Mesendoderm (in vitro differentiated cells): ENCODE results near the gene LGALS3BP.
A peak's percentile ranks its signal among the peaks of the same experiment; 100 is the strongest.

Source experiments
- DNase-seq: peaks from one replicate; pipeline ENCODE4 v3.0.0; 2013
- H2AK5ac ChIP-seq: 2 replicates; pipeline ENCODE4 v1.6.1; 2013; ENCODE audit warnings: low read length, inconsistent platforms
- H2BK120ac ChIP-seq: 2 replicates; pipeline ENCODE4 v1.6.1; 2013; ENCODE audit warnings: low read depth, mild to moderate bottlenecking, low read length, moderate library complexity, mixed read lengths
- H2BK15ac ChIP-seq: replicated peaks from 2 replicates; pipeline ENCODE4 v1.6.1; 2013; ENCODE audit warnings: low read depth, mild to moderate bottlenecking, moderate library complexity
- H2BK5ac ChIP-seq: 2 replicates; pipeline ENCODE4 v1.6.1; 2013; ENCODE audit warnings: low read length, inconsistent platforms
- H3K18ac ChIP-seq: 2 replicates; pipeline ENCODE4 v1.6.1; 2013; ENCODE audit warnings: mild to moderate bottlenecking, low read length, mixed read lengths
- H3K23ac ChIP-seq: one replicate; pipeline ENCODE4 v1.6.1; 2013; ENCODE audit warnings: low read length
- H3K27ac ChIP-seq: 2 replicates; pipeline ENCODE4 v1.5.1; 2013; ENCODE audit warnings: low read depth, mild to moderate bottlenecking, inconsistent platforms, low read length, moderate library complexity
- H3K27me3 ChIP-seq: 2 replicates; pipeline ENCODE4 v1.6.1; 2013; ENCODE audit warnings: low read length, control low read depth, mild to moderate bottlenecking, inconsistent platforms; ENCODE audit not compliant: insufficient read depth, poor library complexity
- H3K36me3 ChIP-seq: 2 replicates; pipeline ENCODE4 v1.6.1; 2013; ENCODE audit warnings: low read length, inconsistent platforms; ENCODE audit not compliant: control insufficient read depth, insufficient read depth
- H3K4ac ChIP-seq: one replicate; pipeline ENCODE4 v1.6.1; 2013; ENCODE audit warnings: low read depth, mild to moderate bottlenecking, low read length, moderate library complexity
- H3K4me1 ChIP-seq: 2 replicates; pipeline ENCODE4 v1.6.1; 2013; ENCODE audit warnings: low read depth, low read length, inconsistent platforms; ENCODE audit not compliant: control insufficient read depth
- H3K4me2 ChIP-seq: 2 replicates; pipeline ENCODE4 v1.6.1; 2013; ENCODE audit warnings: low read length
- H3K4me3 ChIP-seq: 2 replicates; pipeline ENCODE4 v1.5.1; 2013; ENCODE audit warnings: mild to moderate bottlenecking, low read length
- H3K56ac ChIP-seq: one replicate; pipeline ENCODE4 v1.6.1; 2013; ENCODE audit warnings: low read length
- H3K79me1 ChIP-seq: 2 replicates; pipeline ENCODE4 v1.6.1; 2013; ENCODE audit warnings: low read length, inconsistent platforms
- H3K79me2 ChIP-seq: 2 replicates; pipeline ENCODE4 v1.6.1; 2013; ENCODE audit warnings: mild to moderate bottlenecking, low read length; ENCODE audit not compliant: control insufficient read depth, insufficient read depth
- H3K9ac ChIP-seq: 2 replicates; pipeline ENCODE4 v1.6.1; 2013; ENCODE audit warnings: low read length, inconsistent platforms
- H4K5ac ChIP-seq: one replicate; pipeline ENCODE4 v1.6.1; 2013; ENCODE audit warnings: low read length
- H4K8ac ChIP-seq: one replicate; pipeline ENCODE4 v1.6.1; 2013; ENCODE audit warnings: low read depth, mild to moderate bottlenecking, control low read depth, low read length, moderate library complexity
- WGBS: extraction: QIAGEN DNeasy Blood & Tissue Kit; methylation state at CpG from one replicate; pipeline ENCODE4 v1.1.7; 2013; ENCODE audit warnings: low lambda C conversion rate, missing lambda C conversion rate; ENCODE audit not compliant: insufficient coverage; ENCODE audit errors: extremely low coverage; 5-methylcytosine and 5-hydroxymethylcytosine counted together

Gene LGALS3BP

DNA sequence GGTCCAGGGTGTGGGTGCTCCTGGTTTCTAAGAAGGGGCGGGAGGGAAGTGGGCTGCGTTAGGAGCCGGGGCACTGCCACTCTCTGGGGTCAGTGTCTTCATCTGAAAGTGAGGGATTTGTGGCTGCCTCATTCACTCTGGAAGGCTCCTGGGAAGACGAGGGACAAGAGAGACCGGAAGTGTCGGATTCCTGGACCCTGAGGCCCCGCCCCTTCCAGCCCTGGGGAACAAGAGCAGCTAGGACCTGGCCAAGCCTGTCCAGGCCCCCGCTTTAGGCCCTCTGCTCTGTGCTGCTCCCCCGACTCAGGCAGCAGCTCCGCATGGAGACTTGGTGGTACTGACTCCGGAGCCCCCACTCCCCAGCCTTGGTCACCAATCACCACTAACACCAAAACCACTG lies 6.5 kb downstream of the LGALS3BP start:
- Histone ChIP-seq H2AK5ac (no peak overlapping the region), H2BK120ac (no peak overlapping the region), H2BK15ac (no peak overlapping the region), H3K36me3 (no peaks in the 10 kb centered on the region), H4K5ac (no peak overlapping the region), H3K4me2 (no peak overlapping the region), H3K18ac (no peak overlapping the region), H3K79me1 (no peaks in the 10 kb centered on the region), H3K27ac (no peak overlapping the region), H3K23ac (no peak overlapping the region), H3K4me1 (no peaks in the 10 kb centered on the region), H3K56ac (peak overlapping the region; percentile 61), H3K79me2 (no peaks in the 10 kb centered on the region), H4K8ac (no peak overlapping the region), H3K4me3 (no peak overlapping the region), H2BK5ac (no peak overlapping the region), H3K4ac (no peak overlapping the region), H3K27me3 (no peaks in the 10 kb centered on the region), H3K9ac (no peak overlapping the region)
- DNase-seq = peak; percentile 65
- no CpG with 5 or more reads among the region's 11 CpGs for WGBS

GRCh38 chr17:78972507-78973105 lies 7.1 kb downstream of the LGALS3BP start:
- H3K56ac ChIP-seq = peak overlapping the region; percentile 46
- no peaks in the 10 kb centered on the region for H3K79me2 ChIP-seq
- no peak overlapping the region for H2BK15ac ChIP-seq
- no peak overlapping the region for H3K23ac ChIP-seq
- no peak overlapping the region for H3K27ac ChIP-seq
- H3K4ac ChIP-seq = no peak overlapping the region
- H2AK5ac ChIP-seq = no peak overlapping the region
- H4K5ac ChIP-seq = no peak overlapping the region
- no peaks in the 10 kb centered on the region for H3K36me3 ChIP-seq
- no peak overlapping the region for H4K8ac ChIP-seq
- H3K4me2 ChIP-seq = no peak overlapping the region
- H3K18ac ChIP-seq = no peak overlapping the region
- H3K9ac ChIP-seq = no peak overlapping the region
- no CpG with 5 or more reads among the region's 15 CpGs for WGBS
- H2BK5ac ChIP-seq = no peak overlapping the region
- H3K4me3 ChIP-seq = no peak overlapping the region
- no peaks in the 10 kb centered on the region for H3K4me1 ChIP-seq
- H3K27me3 ChIP-seq = no peaks in the 10 kb centered on the region
- no peak overlapping the region for H2BK120ac ChIP-seq
- H3K79me1 ChIP-seq = no peaks in the 10 kb centered on the region
- DNase-seq = no peak

- Histone ChIP-seq H2BK5ac (no peak overlapping the region), H3K79me1 (no peaks in the 10 kb centered on the region), H3K27ac (no peak overlapping the region), H2BK120ac (no peak overlapping the region), H3K9ac (no peak overlapping the region), H4K5ac (no peak overlapping the region), H3K18ac (no peak overlapping the region), H3K23ac (peak overlapping the region; percentile 59), H3K56ac (peak overlapping the region; percentile 53), H3K4me1 (no peaks in the 10 kb centered on the region), H2BK15ac (no peak overlapping the region), H3K4me2 (no peak overlapping the region), H4K8ac (no peak overlapping the region), H3K27me3 (no peaks in the 10 kb centered on the region), H3K4ac (no peak overlapping the region), H3K79me2 (no peaks in the 10 kb centered on the region), H3K36me3 (no peaks in the 10 kb centered on the region), H3K4me3 (no peak overlapping the region), H2AK5ac (no peak overlapping the region)
- DNase-seq = no peak
- no CpG with 5 or more reads among the region's 22 CpGs for WGBS
These were observed 7.8 kb downstream of the LGALS3BP start for GRCh38 chr17:78971756-78972506.

GRCh38 chr17:78970834-78971755 lies 8.6 kb downstream of the LGALS3BP start:
- DNase-seq = peak; percentile 85
- no CpG with 5 or more reads among the region's 33 CpGs for WGBS

GRCh38 chr17:78969865-78970264 lies 9.9 kb downstream of the LGALS3BP start:
- Histone ChIP-seq H2BK15ac (no peak overlapping the region), H3K4ac (no peak overlapping the region), H2BK120ac (no peak overlapping the region), H3K4me3 (no peak overlapping the region), H3K18ac (no peak overlapping the region), H3K79me2 (no peaks in the 10 kb centered on the region), H3K56ac (no peak overlapping the region), H3K27me3 (no peaks in the 10 kb centered on the region), H3K27ac (no peak overlapping the region), H3K4me2 (no peak overlapping the region), H3K23ac (no peak overlapping the region), H3K36me3 (no peaks in the 10 kb centered on the region), H3K9ac (no peak overlapping the region), H4K5ac (no peak overlapping the region), H3K79me1 (no peaks in the 10 kb centered on the region), H3K4me1 (no peaks in the 10 kb centered on the region), H4K8ac (no peak overlapping the region), H2AK5ac (no peak overlapping the region), H2BK5ac (no peak overlapping the region)
- no CpG with 5 or more reads among the region's 9 CpGs for WGBS
- no peak for DNase-seq

More at GRCh38 chr17:78970834-78971755, 8.6 kb downstream of the LGALS3BP start:
- no peak overlapping the region for H3K27ac ChIP-seq
- H3K56ac ChIP-seq = peak overlapping the region; percentile 53
- H2BK5ac ChIP-seq = no peak overlapping the region
- no peaks in the 10 kb centered on the region for H3K79me2 ChIP-seq
- no peak overlapping the region for H3K4ac ChIP-seq
- H3K4me3 ChIP-seq = no peak overlapping the region
- H3K4me2 ChIP-seq = no peak overlapping the region
- H3K18ac ChIP-seq = no peak overlapping the region
- H2BK15ac ChIP-seq = no peak overlapping the region
- H4K8ac ChIP-seq = no peak overlapping the region
- H2AK5ac ChIP-seq = no peak overlapping the region
- no peaks in the 10 kb centered on the region for H3K79me1 ChIP-seq
- H3K23ac ChIP-seq = no peak overlapping the region
- H3K9ac ChIP-seq = no peak overlapping the region
- no peaks in the 10 kb centered on the region for H3K4me1 ChIP-seq
- no peaks in the 10 kb centered on the region for H3K36me3 ChIP-seq
- H2BK120ac ChIP-seq = no peak overlapping the region
- H4K5ac ChIP-seq = no peak overlapping the region
- H3K27me3 ChIP-seq = no peaks in the 10 kb centered on the region
